ENCODE results near the gene MIER2.
"Not testable (repeated sequence)": the region's sequence is repeated elsewhere in the genome, so short reads cannot be mapped to it uniquely, and the experiment has no call there.

MIER2 gene

GRCh38 chr19:277581-278165 lies 66.9 kb downstream of the MIER2 start:
- DNase-seq (ENCODE audit: low read depth): peak; percentile 37
- TF ChIP-seq, protein P1, sequence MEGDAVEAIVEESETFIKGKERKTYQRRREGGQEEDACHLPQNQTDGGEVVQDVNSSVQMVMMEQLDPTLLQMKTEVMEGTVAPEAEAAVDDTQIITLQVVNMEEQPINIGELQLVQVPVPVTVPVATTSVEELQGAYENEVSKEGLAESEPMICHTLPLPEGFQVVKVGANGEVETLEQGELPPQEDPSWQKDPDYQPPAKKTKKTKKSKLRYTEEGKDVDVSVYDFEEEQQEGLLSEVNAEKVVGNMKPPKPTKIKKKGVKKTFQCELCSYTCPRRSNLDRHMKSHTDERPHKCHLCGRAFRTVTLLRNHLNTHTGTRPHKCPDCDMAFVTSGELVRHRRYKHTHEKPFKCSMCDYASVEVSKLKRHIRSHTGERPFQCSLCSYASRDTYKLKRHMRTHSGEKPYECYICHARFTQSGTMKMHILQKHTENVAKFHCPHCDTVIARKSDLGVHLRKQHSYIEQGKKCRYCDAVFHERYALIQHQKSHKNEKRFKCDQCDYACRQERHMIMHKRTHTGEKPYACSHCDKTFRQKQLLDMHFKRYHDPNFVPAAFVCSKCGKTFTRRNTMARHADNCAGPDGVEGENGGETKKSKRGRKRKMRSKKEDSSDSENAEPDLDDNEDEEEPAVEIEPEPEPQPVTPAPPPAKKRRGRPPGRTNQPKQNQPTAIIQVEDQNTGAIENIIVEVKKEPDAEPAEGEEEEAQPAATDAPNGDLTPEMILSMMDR (conservative IDR thresholded peaks at IDR 0.05; ENCODE audit: control insufficient read depth, insufficient read depth, low read depth, low read length): no peak

DNA sequence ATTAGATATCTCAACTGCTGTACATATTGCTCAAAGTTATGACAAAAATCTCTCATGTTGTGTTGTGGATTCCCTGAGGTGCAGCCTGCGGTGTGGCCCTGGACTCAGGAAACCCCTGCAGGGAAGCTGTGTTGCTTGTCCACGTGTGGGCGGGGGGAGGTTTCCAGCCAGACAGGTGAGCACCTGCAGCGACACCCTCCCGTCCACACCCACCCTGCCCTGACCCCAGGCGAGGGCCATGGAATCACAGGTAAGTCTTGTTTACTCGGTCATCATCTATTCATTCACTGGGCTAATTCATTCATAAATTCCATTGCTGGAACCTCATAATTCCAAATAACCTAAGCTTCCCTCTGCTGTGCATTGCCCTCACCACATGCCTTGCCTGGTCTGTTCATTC lies 67.5 kb downstream of the MIER2 start:
- no peak for DNase-seq (ENCODE audit: low read depth)
- no peak overlapping the region for H3K4me3 ChIP-seq (ENCODE audit: control insufficient read depth, low read depth, low read length)
- TF ChIP-seq, protein P1 (conservative IDR thresholded peaks at IDR 0.05; ENCODE audit: control insufficient read depth, insufficient read depth, low read depth, low read length): no peak

More at GRCh38 chr19:277581-278165, 66.9 kb downstream of the MIER2 start:
- H3K4me3 ChIP-seq (ENCODE audit: control insufficient read depth, low read depth, low read length): no peak overlapping the region

GRCh38 chr19:275958-276646 lies 68.5 kb downstream of the MIER2 start:
- TF ChIP-seq, protein P1 (conservative IDR thresholded peaks at IDR 0.05; ENCODE audit: control insufficient read depth, insufficient read depth, low read depth, low read length): no peak
- H3K4me3 ChIP-seq (ENCODE audit: control insufficient read depth, low read depth, low read length): no peak overlapping the region
- no peak for DNase-seq (ENCODE audit: low read depth)

- TF ChIP-seq, protein P1 (conservative IDR thresholded peaks at IDR 0.05; ENCODE audit: control insufficient read depth, insufficient read depth, low read depth, low read length): no peak
- H3K4me3 ChIP-seq (ENCODE audit: control insufficient read depth, low read depth, low read length): no peak overlapping the region
- no peak for DNase-seq (ENCODE audit: low read depth)
These were observed 69.6 kb downstream of the MIER2 start for GRCh38 chr19:275000-275399.

GRCh38 chr19:273393-273792 lies 71.2 kb downstream of the MIER2 start:
- DNase-seq (ENCODE audit: low read depth): no peak
- no peak overlapping the region for H3K4me3 ChIP-seq (ENCODE audit: control insufficient read depth, low read depth, low read length)
- TF ChIP-seq, protein P1 (conservative IDR thresholded peaks at IDR 0.05; ENCODE audit: control insufficient read depth, insufficient read depth, low read depth, low read length): no peak

- no peak for DNase-seq (ENCODE audit: low read depth)
- TF ChIP-seq, protein P1 (conservative IDR thresholded peaks at IDR 0.05; ENCODE audit: control insufficient read depth, insufficient read depth, low read depth, low read length): no peak
- H3K4me3 ChIP-seq (ENCODE audit: control insufficient read depth, low read depth, low read length): no peak overlapping the region
These were observed 72.7 kb downstream of the MIER2 start for GRCh38 chr19:271856-272255.

DNA sequence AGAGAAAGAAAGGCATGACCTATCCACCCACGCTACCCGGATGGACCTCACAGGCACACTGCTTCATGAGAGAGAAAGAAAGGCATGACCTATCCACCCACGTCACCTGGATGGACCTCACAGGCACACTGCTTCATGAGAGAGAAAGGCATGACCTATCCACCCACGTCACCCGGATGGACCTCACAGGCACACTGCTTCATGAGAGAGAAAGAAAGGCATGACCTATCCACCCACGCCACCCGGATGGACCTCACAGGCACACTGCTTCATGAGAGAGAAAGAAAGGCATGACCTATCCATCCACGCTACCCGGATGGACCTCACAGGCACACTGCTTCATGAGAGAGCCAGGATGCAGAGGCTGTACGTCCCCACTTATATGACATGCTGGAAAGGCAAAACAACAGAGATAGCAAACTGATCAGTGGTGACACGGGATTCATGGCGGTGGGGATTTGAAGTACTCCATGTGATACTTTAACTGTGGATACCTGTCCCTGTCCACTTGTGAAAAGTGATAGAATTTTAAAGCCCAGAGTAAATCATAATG lies 73.8 kb downstream of the MIER2 start:
- H3K4me3 ChIP-seq (ENCODE audit: control insufficient read depth, low read depth, low read length); DNase-seq (ENCODE audit: low read depth): not testable (repeated sequence)

Measured in fibroblast of mammary gland (primary cell).